NCI-H345 treated with DMSO at 0.1 percent for 48 hours (cell line): Measurements from ENCODE around the gene NACA2.
"Not testable (repeated sequence)": the region's sequence is repeated elsewhere in the genome, so short reads cannot be mapped to it uniquely, and the experiment has no call there.

Experiments
- DNase-seq: peaks from one replicate; lab custom pipeline; 2025; ENCODE audit not compliant: unreplicated experiment; lab: John Stamatoyannopoulos, UW

The NACA2 gene

DNA sequence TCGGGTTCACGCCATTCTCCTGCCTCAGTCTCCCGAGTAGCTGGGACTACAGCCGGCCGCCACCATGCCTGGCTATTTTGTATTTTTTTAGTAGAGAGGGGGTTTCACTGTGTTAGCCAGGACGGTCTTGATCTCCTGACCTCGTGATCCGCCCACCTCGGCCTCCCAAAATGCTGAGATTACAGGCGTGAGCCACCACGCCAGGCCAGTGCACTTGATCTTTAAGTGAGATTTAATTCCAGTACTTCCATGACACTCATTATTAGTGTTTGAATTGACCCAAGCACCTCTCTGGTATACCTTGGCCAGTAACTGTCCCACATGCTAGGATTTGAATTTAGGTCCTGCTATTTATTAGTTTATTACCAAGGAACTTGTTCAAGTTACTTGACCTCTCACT lies 38.5 kb downstream of the NACA2 start:
- not testable (repeated sequence) for DNase-seq

DNA sequence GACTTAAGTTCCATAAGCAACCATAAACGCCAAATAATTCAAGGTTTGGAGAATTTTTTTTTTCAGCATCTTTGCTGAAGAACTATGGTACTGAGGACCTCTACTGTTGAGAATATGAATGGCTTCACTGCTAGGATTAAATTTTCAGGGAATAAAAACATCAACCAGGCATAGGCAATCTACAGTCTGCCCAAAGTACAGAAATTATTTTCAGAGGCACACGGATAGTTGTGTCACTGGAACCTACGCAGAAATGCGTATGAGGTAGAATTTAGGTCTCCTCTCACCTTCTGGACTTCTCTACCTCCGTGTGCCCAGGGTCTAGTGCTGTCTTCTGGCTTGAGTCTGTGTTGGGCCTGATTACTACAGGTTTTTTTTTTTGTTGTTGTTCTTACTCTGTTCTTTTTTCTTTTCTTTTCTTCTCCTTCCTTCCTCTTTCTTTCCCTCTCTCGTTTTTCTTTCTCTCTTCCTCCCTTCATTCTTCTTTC lies 39.7 kb downstream of the NACA2 start:
- DNase-seq, result peak; percentile 15

DNA sequence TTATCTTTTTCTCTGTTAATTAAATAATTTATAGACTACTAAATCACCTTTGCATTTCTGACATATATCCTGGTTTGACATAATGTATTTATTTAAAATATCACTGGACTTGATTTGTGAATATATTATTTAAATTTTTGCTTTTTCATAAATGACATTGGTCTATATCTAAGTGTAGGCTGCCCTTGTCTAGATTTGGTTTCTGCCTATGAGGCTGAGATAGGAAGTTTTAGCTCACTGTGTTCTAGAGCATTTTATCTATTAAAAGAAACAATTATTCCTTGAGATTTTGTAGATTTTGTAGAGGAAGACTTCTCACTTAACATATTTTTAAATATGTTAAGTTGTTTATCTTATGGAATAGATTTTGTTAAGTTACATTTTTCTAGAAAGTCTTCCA lies 43.9 kb downstream of the NACA2 start:
- DNase-seq, result no peak

DNA sequence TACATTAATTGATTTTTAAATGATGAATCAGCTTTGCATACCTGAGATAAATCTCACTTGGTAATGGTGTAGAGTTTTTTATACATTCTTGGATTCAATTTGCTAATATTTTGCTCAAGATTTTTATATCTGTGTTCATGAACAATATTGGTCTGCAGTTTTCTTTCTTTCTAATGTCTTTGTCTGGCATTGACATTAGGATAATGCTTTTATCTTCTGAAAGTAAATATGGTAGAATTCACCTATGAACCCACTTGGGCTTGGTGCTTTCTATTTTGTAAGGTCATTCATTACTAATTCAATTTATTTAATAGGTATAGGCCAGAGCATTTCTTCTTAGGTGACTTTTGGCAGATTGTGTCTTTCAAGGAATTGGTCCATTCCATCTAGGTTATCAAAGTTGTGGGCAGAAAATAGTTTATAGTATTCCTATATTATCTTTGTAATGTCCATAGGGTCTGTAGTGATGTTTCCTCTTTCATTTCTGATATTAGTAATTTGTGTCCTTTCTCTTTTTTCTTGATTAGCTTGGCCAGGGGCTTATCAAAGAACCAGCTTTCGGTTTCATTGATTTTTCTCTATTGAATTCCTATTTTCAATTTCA lies 45.6 kb downstream of the NACA2 start:
- DNase-seq, result no peak

DNA sequence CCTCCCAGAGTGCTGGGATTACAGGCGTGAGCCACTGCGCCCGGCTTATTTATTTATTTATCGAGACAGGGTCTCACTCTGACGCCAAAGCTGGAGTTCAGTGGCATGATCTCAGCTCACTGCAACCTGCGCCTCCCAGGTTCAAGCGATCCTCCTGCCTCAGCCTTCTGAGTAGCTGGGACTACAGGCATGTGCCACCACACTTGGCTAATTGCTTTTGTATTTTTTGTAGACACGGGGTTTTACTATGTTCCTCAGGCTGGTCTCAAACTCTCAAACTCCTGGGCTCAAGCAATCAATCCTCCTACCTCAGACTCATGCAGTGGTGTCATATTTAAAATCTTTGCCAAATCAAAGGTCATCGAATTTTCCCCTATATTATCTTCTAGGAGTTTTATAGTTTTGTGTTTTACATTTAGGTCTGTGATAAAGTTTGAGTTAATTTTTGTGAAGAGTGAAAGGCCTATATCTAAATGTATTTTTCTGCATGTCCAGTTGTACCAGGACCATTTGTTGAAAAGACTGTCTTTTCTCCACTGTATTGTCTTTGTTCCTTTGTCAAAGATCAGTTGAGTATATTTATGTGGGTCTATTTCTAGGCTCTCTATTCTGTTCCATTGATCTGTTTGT lies 47.1 kb downstream of the NACA2 start:
- no peak for DNase-seq

DNA sequence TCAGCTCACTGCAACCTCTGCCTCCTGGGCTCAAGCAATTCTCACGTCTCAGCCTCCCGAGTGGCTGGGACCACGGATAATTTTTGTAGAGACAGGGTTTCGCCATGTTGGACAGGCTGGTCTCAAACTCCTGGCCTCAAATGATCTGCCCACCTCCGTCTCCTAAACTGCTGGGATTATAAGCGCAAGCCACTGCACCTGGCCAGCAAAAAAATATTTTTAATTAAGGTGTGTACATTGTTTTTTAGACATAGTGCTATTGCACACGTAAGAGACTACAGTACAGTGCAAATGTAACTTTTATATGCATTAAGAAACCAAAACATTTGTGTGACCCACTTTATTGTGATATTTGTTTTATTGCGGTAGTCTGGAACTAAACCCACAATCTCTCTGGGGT lies 49.0 kb downstream of the NACA2 start:
- DNase-seq, result no peak

DNA sequence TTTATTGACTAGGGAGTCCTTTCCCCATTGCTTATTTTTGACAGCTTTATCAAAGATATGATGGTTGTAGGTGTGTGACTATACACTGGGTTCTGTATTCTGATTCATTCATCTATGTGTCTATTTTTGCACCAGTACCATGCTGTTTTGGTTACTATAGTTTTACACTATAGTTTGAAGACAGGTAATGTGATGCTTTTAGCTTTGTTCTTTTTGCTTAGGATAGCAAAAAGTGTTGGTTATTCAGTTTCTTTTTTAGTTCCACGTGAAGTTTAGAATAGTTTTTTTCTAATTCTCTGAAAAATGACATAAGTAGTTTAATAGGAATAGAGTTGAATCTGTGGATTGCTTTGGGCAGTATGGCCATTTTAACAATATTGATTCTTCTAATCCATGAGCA lies 50.1 kb downstream of the NACA2 start:
- no peak for DNase-seq
